HT1080 (cell line): ENCODE measurements around the gene HS6ST2. TPM values are rescaled to one million over a fixed set of nuclear protein-coding genes. Genes with fewer than 3 reads are reported as not detected.

Experiments used
- DNase-seq: peaks from one replicate; pipeline ENCODE4 v3.0.0-alpha.2; 2015; ENCODE audit warnings: low read depth
- total RNA-seq: library from RNA; depleted of rRNA; stranded (reverse); fragments of >200 nt; shearing (Covaris generic); gene quantifications from 2 replicates; pipeline ENCODE4 v1.2.3, GENCODE V29; 2014

HS6ST2 gene
- total RNA-seq, 1 experiment from 2014 or later, result 0.71 TPM

GRCh38 chrX:132685276-132685675 is 273.2 kb downstream of the HS6ST2 start:
- no peak for DNase-seq

GRCh38 chrX:132677233-132677716 is 281.2 kb downstream of the HS6ST2 start:
- DNase-seq, result no peak

GRCh38 chrX:132676561-132677186 is 281.8 kb downstream of the HS6ST2 start:
- no peak for DNase-seq

- DNase-seq, result no peak
Observed at GRCh38 chrX:132676102-132676501, 282.3 kb downstream of the HS6ST2 start.

- DNase-seq, result no peak
Observed at GRCh38 chrX:132673331-132673730, 285.1 kb downstream of the HS6ST2 start.

- DNase-seq, result peak; percentile 59
Observed at GRCh38 chrX:132671229-132671641, 287.2 kb downstream of the HS6ST2 start.

GRCh38 chrX:132669142-132669541 is 289.3 kb downstream of the HS6ST2 start:
- no peak for DNase-seq

GRCh38 chrX:132668178-132668577 is 290.3 kb downstream of the HS6ST2 start:
- no peak for DNase-seq

GRCh38 chrX:132665676-132666075 is 292.8 kb downstream of the HS6ST2 start:
- DNase-seq, result no peak

- no peak for DNase-seq
Observed at GRCh38 chrX:132664273-132664672, 294.2 kb downstream of the HS6ST2 start.

- DNase-seq, result no peak
Observed at GRCh38 chrX:132662844-132663243, 295.6 kb downstream of the HS6ST2 start.

- no peak for DNase-seq
Observed at GRCh38 chrX:132657876-132658275, 300.6 kb downstream of the HS6ST2 start.

GRCh38 chrX:132652871-132653270 is 305.6 kb downstream of the HS6ST2 start:
- DNase-seq, result no peak

- peak; percentile 7 for DNase-seq
Observed at GRCh38 chrX:132651421-132652086, 306.9 kb downstream of the HS6ST2 start.

- peak; percentile 37 for DNase-seq
Observed at GRCh38 chrX:132648895-132649294, 309.5 kb downstream of the HS6ST2 start.

- DNase-seq, result no peak
Observed at GRCh38 chrX:132639446-132639845, 319.0 kb downstream of the HS6ST2 start.

- peak; percentile 2 for DNase-seq
Observed at GRCh38 chrX:132638313-132638712, 320.1 kb downstream of the HS6ST2 start.

GRCh38 chrX:132636080-132636479 is 322.3 kb downstream of the HS6ST2 start:
- DNase-seq, result peak; percentile 15

GRCh38 chrX:132634521-132634920 is 323.9 kb downstream of the HS6ST2 start:
- peak; percentile 57 for DNase-seq

GRCh38 chrX:132631579-132632232 is 326.7 kb downstream of the HS6ST2 start:
- peak; percentile 36 for DNase-seq

- DNase-seq, result no peak
Observed at GRCh38 chrX:132624466-132624865, 334.0 kb downstream of the HS6ST2 start.

- no peak for DNase-seq
Observed at GRCh38 chrX:132623942-132624341, 334.5 kb downstream of the HS6ST2 start.
